Naive B cell (primary cell): ENCODE data around the gene NDUFB11. TPM values are rescaled to one million over a fixed set of nuclear protein-coding genes. Genes with fewer than 3 reads are reported as not detected.

Source experiments
- ATAC-seq, 2 donors: fragments of 150-1000 bp; cut with Tn5 transposase; 2 replicates each; pipeline ENCODE4 v1.10.0; 2021; ENCODE audit warnings: low read depth in 2 of 2, mild to moderate bottlenecking in 2 of 2, moderate library complexity in 2 of 2
- DNase-seq: peaks from one replicate; pipeline ENCODE4 v3.0.0; 2022
- H3K27ac Mint-ChIP-seq, 6 donors: one replicate each; pipeline ENCODE4 v1.8.0; 2020 to 2022; ENCODE audit warnings: mild to moderate bottlenecking in 6 of 6, mixed read lengths in 6 of 6, moderate library complexity in 5 of 6, inconsistent platforms in 2 of 6
- H3K27me3 Mint-ChIP-seq, 3 donors: one replicate each; pipeline ENCODE4 v1.8.0; 2021 to 2022; ENCODE audit warnings: mixed read lengths in 3 of 3, mild to moderate bottlenecking in 1 of 3
- H3K36me3 Mint-ChIP-seq, 2 donors: one replicate each; pipeline ENCODE4 v1.8.0; 2020 to 2022; ENCODE audit warnings: mixed read lengths in 2 of 2, inconsistent platforms in 1 of 2, mild to moderate bottlenecking in 1 of 2
- H3K4me1 Mint-ChIP-seq, 3 donors: one replicate each; pipeline ENCODE4 v1.8.0; 2020 to 2022; ENCODE audit warnings: mixed read lengths in 3 of 3, inconsistent platforms in 1 of 3, mild to moderate bottlenecking in 1 of 3, moderate library complexity in 1 of 3
- H3K4me3 Mint-ChIP-seq, 8 donors: one replicate each; pipeline ENCODE4 v1.8.0; 2020 to 2022; ENCODE audit warnings: mild to moderate bottlenecking in 8 of 8, mixed read lengths in 8 of 8, moderate library complexity in 8 of 8, inconsistent platforms in 2 of 8
- H3K9me3 Mint-ChIP-seq, 7 donors: one replicate each; pipeline ENCODE4 v1.8.0; 2020 to 2022; ENCODE audit warnings: mixed read lengths in 7 of 7, mild to moderate bottlenecking in 5 of 7, inconsistent platforms in 2 of 7, moderate library complexity in 1 of 7
- polyA plus RNA-seq, 6 donors: library from polyadenylated mRNA; unstranded; fragments of 300-500 nt; fragmentation: Illumina TruSeq; gene quantifications; one replicate each; pipeline ENCODE4 v1.2.3, GENCODE V29; 2021; ENCODE audit warnings: low read depth in 6 of 6

Gene NDUFB11
- 100 to 1,000 TPM; 135 to 163 (median 144) TPM for polyA plus RNA-seq

GRCh38 chrX:47144626-47145394, at the start of gene NDUFB11, which contains the start of gene RBM10:
TSS of gene NDUFB11 (minus strand) at chrX:47144702. CDS start at chrX:47144679, 23 bp downstream.
TSS of gene RBM10 (plus strand) at chrX:47145221. CDS start at chrX:47147482, 2,261 bp downstream.
- H3K4me1 Mint-ChIP-seq: peaks cover 24 to 36% (median 26%) of the 10 kb centered on the region in 3 donors
- DNase-seq (peak; percentile 89), ATAC-seq (peak; percentile 86 to 89)
- peaks cover 0 to 5% (median 0%) of the 10 kb centered on the region in 3 donors for H3K27me3 Mint-ChIP-seq
- H3K4me3 Mint-ChIP-seq: peak within 1 kb of the TSS; percentile 94 to 99 (median 98)
- peak within 1 kb of the TSS; percentile 96 to 99 (median 98) for H3K27ac Mint-ChIP-seq
- peaks cover 0 to 4% (median 0%) of the 10 kb centered on the region in 7 donors for H3K9me3 Mint-ChIP-seq
- H3K36me3 Mint-ChIP-seq: peaks cover 0 to 8% of the 10 kb centered on the region in 2 donors

- H3K36me3 Mint-ChIP-seq: peaks cover 0 to 4% of the 10 kb centered on the region in 2 donors
- peak within 1 kb of the TSS; percentile 99 to 100 (median 100) for H3K27ac Mint-ChIP-seq
- peak; percentile 78 to 82 for ATAC-seq
- H3K27me3 Mint-ChIP-seq: no peaks in the 10 kb centered on the region
- peak within 1 kb of the TSS; percentile 90 to 100 (median 98) for H3K4me3 Mint-ChIP-seq
- no peaks in the 10 kb centered on the region for H3K9me3 Mint-ChIP-seq
- DNase-seq: peak; percentile 97
- peaks cover 53 to 79% (median 55%) of the 10 kb centered on the region in 3 donors for H3K4me1 Mint-ChIP-seq
Measured at GRCh38 chrX:47193475-47194193, 49.1 kb upstream of the NDUFB11 start, which contains the start of gene UBA1. TSS of gene UBA1 (plus strand) at chrX:47193829. CDS start at chrX:47198803, 4,974 bp downstream.

GRCh38 chrX:47191806-47192401, 47.4 kb upstream of the NDUFB11 start:
- Mint-ChIP-seq H3K27ac (peak overlapping the region in 3 of 6 donors; percentile 93 to 95 (median 94)), H3K4me3 (peak overlapping the region; percentile 94 to 98 (median 95)), H3K36me3 (no peaks in the 10 kb centered on the region), H3K4me1 (peaks cover 48 to 68% (median 49%) of the 10 kb centered on the region in 3 donors), H3K27me3 (no peaks in the 10 kb centered on the region), H3K9me3 (no peaks in the 10 kb centered on the region)
- ATAC-seq (no peak), DNase-seq (no peak)

DNA sequence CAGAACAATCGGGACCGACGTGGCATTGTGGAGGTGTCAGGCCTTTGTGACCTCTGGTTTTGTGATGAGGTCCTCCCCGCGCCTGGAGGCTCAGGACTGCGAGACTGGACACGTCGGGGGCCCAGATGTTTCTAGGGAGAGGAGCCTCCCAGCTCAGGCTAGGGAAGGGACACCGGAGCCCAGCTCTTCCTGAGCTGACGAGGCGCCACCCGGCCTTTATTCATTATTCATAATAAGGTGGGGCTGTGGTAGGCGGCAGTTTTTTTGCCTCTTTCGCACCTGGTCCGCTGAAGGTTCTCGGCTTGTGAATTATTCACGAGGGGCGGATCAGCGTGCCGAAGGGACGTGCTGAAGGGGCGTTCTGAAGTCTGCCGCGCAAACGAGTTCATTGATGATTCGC, 46.8 kb upstream of the NDUFB11 start:
- H3K4me1 Mint-ChIP-seq: peaks cover 43 to 62% (median 43%) of the 10 kb centered on the region in 3 donors
- H3K27ac Mint-ChIP-seq: peak overlapping the region in 5 of 6 donors; percentile 90 to 98 (median 94)
- H3K4me3 Mint-ChIP-seq: peak overlapping the region; percentile 94 to 98 (median 95)
- DNase-seq (peak; percentile 35), ATAC-seq (no peak)
- H3K36me3 Mint-ChIP-seq: no peaks in the 10 kb centered on the region
- no peaks in the 10 kb centered on the region for H3K27me3 Mint-ChIP-seq
- no peaks in the 10 kb centered on the region for H3K9me3 Mint-ChIP-seq

- Mint-ChIP-seq H3K27me3 (no peaks in the 10 kb centered on the region), H3K9me3 (no peaks in the 10 kb centered on the region), H3K4me3 (peak overlapping the region; percentile 94 to 98 (median 95)), H3K4me1 (peaks cover 36 to 55% (median 36%) of the 10 kb centered on the region in 3 donors), H3K27ac (peak overlapping the region; percentile 90 to 98 (median 94)), H3K36me3 (no peaks in the 10 kb centered on the region)
- ATAC-seq: peak; percentile 74 to 78
- peak; percentile 84 for DNase-seq
Measured at GRCh38 chrX:47190445-47191269, 46.2 kb upstream of the NDUFB11 start.

GRCh38 chrX:47189906-47190305, 45.4 kb upstream of the NDUFB11 start:
- peaks cover 29 to 48% (median 30%) of the 10 kb centered on the region in 3 donors for H3K4me1 Mint-ChIP-seq
- H3K36me3 Mint-ChIP-seq: no peaks in the 10 kb centered on the region
- peak overlapping the region in 1 of 6 donors; percentile 36 for H3K27ac Mint-ChIP-seq
- no peak overlapping the region for H3K4me3 Mint-ChIP-seq
- ATAC-seq: no peak
- no peaks in the 10 kb centered on the region for H3K9me3 Mint-ChIP-seq
- H3K27me3 Mint-ChIP-seq: no peaks in the 10 kb centered on the region
- DNase-seq: no peak

DNA sequence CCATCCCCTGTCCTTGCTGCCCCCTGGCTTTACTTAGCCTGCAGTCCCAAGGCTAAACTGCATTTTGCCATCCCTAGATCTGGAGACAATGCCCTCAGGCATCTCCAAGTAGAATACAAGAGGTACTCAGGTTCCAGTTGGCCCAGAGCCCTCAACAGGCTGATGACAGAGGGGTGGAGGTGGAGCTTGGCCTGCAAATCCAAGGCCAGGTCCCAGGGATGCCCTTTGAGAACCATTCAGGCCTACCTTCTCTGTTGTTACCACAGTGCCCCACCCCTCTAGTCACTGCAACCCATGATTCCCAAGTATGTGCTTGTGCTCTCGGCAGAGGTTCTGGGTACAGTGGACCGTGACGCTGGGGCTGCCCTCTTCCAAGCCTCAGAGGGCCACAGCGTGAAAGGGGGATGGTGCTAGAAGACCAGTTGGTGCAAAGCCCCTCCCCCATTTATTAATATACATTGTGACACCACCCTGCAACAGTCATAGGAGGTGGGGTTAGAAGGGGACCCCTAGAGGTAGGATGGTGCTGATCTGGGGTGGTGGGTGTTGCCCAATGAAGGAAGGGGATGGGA, 42.7 kb upstream of the NDUFB11 start:
- Mint-ChIP-seq H3K9me3 (no peaks in the 10 kb centered on the region), H3K4me1 (peaks cover 9 to 25% (median 20%) of the 10 kb centered on the region in 3 donors), H3K27ac (peak overlapping the region in 3 of 6 donors; percentile 24 to 68 (median 33)), H3K36me3 (no peaks in the 10 kb centered on the region), H3K4me3 (no peak overlapping the region), H3K27me3 (no peaks in the 10 kb centered on the region)
- ATAC-seq (no peak), DNase-seq (no peak)

DNA sequence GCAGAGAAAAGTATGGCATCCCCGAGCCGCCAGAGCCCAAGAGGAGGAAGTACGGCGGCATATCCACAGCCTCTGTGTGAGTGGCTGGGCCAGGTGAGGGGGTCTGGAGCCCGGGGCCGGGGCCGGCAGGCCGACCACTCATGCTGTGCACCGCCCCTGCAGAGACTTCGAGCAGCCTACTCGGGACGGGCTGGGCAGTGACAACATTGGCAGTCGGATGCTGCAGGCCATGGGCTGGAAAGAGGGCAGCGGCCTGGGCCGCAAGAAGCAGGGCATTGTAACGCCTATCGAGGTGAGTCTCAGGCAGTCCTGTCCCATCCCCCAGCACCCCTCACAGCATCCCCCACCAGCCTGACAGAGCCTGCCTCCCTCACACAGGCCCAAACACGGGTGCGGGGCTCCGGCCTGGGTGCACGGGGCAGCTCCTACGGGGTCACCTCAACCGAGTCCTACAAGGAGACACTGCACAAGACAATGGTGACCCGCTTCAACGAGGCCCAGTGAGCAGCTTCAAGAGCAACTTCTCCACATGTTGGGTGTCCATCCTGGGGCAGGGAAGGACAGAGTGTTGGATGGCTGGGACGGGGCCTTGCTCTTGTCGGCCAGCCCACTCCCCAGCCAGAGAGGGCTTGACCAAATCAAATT, 41.7 kb upstream of the NDUFB11 start:
- H3K4me3 Mint-ChIP-seq: no peak overlapping the region
- ATAC-seq (no peak), DNase-seq (no peak)
- H3K9me3 Mint-ChIP-seq: no peaks in the 10 kb centered on the region
- H3K36me3 Mint-ChIP-seq: no peaks in the 10 kb centered on the region
- H3K27ac Mint-ChIP-seq: no peak overlapping the region
- peaks cover 0 to 6% (median 0%) of the 10 kb centered on the region in 3 donors for H3K27me3 Mint-ChIP-seq
- H3K4me1 Mint-ChIP-seq: peaks cover 9 to 20% (median 16%) of the 10 kb centered on the region in 3 donors

DNA sequence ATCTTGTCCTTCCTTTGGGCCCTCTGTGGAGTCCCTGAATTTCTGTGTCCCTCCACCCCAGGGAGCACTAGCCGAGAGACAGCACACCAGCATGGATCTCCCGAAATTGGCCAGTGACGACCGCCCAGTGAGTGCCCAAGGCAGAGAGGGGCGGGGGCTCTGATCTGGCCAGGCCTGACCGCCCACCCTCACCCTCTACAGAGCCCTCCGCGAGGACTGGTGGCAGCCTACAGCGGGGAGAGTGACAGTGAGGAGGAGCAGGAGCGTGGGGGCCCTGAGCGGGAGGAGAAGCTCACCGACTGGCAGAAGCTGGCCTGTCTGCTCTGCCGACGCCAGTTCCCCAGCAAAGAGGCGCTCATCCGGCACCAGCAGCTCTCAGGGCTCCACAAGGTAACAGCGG, 40.7 kb upstream of the NDUFB11 start:
- H3K36me3 Mint-ChIP-seq: no peaks in the 10 kb centered on the region
- peaks cover 0 to 6% (median 0%) of the 10 kb centered on the region in 3 donors for H3K27me3 Mint-ChIP-seq
- ATAC-seq: no peak
- no peak overlapping the region for H3K4me3 Mint-ChIP-seq
- no peak overlapping the region for H3K27ac Mint-ChIP-seq
- H3K4me1 Mint-ChIP-seq: peaks cover 0 to 12% (median 6%) of the 10 kb centered on the region in 3 donors
- H3K9me3 Mint-ChIP-seq: no peaks in the 10 kb centered on the region
- DNase-seq: no peak

DNA sequence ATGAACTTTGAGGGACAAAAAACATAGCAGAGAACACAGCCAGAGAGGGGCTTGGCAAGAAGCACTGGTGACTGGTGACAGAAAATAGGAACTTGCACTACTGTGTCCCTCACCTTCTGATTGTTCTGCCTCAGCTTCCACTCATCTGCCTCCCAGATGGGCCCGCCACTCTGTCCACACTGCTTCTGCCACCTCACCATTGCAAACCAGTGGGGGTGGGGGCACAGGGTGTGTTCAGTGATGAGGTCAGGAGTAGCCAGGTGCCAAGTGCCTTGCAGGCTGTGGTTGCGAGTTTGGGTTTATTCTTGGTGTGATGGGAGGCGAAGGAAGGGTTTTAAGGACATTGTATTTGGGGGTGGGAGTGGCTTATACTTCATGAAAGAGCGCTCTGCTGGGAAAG, 40.0 kb upstream of the NDUFB11 start:
- no peak for ATAC-seq
- no peaks in the 10 kb centered on the region for H3K36me3 Mint-ChIP-seq
- H3K27ac Mint-ChIP-seq: no peak overlapping the region
- H3K4me3 Mint-ChIP-seq: no peak overlapping the region
- peaks cover 0 to 11% (median 5%) of the 10 kb centered on the region in 3 donors for H3K4me1 Mint-ChIP-seq
- DNase-seq: no peak
- H3K27me3 Mint-ChIP-seq: peaks cover 0 to 9% (median 0%) of the 10 kb centered on the region in 3 donors
- no peaks in the 10 kb centered on the region for H3K9me3 Mint-ChIP-seq

- Mint-ChIP-seq H3K27ac (peak overlapping the region in 1 of 6 donors; percentile 38), H3K4me3 (no peak overlapping the region)
- ATAC-seq: no peak
Measured at GRCh38 chrX:47182106-47182700, 37.7 kb upstream of the NDUFB11 start.

More at GRCh38 chrX:47182106-47182700, 37.7 kb upstream of the NDUFB11 start:
- H3K9me3 Mint-ChIP-seq: no peaks in the 10 kb centered on the region
- no peak for DNase-seq
- H3K27me3 Mint-ChIP-seq: peaks cover 0 to 26% (median 0%) of the 10 kb centered on the region in 3 donors
- peaks cover 0 to 5% (median 1%) of the 10 kb centered on the region in 3 donors for H3K4me1 Mint-ChIP-seq
- H3K36me3 Mint-ChIP-seq: peaks cover 0 to 5% of the 10 kb centered on the region in 2 donors
